Inferior parietal cortex (tissue), 1 donor: Measurements from ENCODE around the gene CNTN1.

Experiments used
- DNase-seq: peaks from one replicate; pipeline ENCODE4 v3.0.0-alpha.2; 2016; ENCODE audit errors: extremely low spot score

Gene CNTN1

DNA sequence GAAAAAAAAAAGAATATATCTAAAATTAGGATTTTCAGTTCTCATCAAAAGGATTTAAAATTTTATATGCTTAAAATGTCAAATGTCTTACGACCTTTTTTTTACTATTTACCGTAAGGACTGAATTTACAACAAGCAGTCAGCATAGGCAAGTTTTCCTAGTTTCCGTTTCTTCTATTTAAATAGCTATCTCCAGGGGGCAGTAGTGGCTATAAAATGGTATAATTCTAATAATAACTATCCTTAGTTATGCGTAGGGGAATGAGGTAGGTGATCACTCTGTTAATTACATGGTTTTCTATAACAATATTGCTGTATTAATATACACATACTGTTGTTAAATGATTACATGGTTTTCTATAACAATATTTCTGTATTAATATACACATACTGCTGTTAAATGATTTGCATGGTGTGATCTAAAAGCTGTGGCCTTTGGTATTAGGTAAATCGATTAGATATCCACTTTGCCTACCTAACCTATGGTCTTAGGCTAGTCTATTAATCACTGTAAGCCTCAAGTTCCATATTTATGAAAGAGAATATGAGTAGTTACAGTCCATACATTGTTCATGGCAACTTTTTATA lies 278.2 kb downstream of the CNTN1 start:
- DNase-seq = no peak

DNA sequence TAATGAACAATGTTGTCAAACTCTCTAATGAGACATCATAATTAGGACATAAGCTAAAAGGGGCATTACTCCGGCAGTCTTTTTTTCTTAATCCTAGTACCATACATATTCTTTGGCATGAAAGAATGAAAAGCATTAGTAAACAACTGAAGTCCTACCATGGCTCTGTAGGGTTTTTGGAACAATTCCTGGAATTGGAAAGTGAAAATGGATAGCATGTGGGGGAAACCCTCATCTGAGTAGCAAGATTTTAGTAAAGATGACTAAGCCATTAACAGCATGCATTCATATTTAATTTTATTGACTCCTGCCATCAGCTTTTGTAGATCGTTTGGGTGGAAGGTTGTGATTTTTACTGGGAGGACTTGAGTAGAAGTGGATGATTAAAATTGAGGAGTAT lies 279.7 kb downstream of the CNTN1 start:
- no peak for DNase-seq

GRCh38 chr12:40976546-40976945 lies 284.3 kb downstream of the CNTN1 start:
- no peak for DNase-seq

DNA sequence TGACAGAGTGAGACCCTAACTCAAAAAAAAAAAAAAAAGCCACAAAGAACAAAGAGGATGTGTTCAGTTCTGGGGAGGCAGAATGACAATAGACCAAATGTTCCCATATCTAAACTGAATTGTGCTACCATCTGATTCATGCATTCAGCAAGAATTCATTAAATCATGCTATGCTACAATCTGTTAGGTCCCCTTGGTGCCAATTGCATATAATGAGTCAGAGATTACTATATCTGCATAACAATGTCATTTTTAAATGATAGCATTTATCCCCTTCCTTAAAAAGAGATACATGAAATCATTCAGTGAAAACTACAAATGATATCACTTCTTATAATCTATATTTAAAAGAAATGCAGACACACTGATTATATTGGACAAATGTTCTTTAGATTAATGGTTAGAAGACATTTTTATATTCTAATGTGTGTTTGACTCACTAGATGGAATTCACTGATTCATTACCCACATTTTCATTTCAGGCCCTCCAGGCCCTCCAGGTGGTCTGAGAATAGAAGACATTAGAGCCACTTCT lies 288.3 kb downstream of the CNTN1 start:
- DNase-seq = no peak

DNA sequence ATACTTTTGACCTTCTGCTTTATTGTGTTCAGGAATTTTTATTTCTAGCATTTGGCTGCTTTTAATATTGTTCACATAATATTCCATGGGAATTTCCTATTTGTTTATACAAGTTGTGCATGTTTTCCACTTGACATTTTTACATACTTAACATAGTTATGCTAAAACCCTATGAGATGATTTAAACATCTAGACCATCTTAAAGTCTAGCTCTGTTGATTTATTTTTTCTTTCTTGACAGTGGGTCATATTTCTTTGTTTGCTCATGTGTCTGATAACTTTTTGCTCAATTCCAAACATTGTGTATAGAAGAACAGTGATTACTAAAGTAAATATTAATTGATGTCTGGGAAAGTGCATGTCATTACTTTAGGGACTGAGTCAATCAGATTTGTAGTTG lies 293.8 kb downstream of the CNTN1 start:
- DNase-seq = no peak

- no peak for DNase-seq
Measured at GRCh38 chr12:40988355-40988754, 296.1 kb downstream of the CNTN1 start.

DNA sequence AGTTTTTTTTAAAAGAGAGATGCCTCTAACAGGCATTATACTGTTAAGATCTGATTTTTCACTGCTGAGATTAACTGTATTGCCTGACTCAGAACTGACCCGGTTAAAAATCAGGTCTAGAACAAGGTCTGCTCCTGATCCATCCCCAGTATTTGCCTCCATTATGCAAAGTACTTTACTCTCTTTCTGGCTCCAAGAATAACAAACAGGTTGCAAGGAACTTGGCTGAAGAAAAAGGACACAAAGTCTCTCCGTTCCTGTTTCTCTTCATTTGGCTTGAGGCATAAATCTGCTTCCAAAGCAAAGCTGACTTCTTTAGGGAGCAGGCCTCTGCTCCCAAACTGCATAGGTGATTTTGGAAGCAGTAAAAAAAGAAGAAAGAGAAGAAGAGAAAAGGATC lies 296.6 kb downstream of the CNTN1 start:
- DNase-seq = peak; percentile 42

- DNase-seq = no peak
Measured at GRCh38 chr12:40989785-40990184, 297.5 kb downstream of the CNTN1 start.

- DNase-seq = no peak
Measured at GRCh38 chr12:40992158-40992557, 299.9 kb downstream of the CNTN1 start.

GRCh38 chr12:40992674-40993073 lies 300.4 kb downstream of the CNTN1 start:
- no peak for DNase-seq

GRCh38 chr12:40993158-40993557 lies 300.9 kb downstream of the CNTN1 start:
- no peak for DNase-seq

DNA sequence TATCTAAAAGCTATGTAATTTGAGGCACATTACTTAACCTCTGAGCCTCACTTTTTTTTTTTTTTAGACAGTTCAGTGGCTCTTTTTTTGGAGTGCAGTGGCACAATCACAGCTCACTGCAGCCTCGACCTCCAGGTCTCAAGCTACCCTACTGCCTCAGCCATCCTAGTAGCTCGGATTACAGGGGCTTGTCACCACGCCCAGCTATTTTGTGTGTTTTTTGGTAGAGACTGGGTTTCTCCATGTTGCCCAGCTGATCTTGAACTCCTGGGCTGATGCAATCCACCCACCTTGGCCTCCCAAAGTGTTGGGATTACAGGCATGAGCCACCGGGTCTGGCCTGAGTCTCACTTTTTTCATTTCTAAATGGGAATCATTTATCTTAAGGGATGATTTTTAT lies 303.9 kb downstream of the CNTN1 start:
- DNase-seq = no peak

DNA sequence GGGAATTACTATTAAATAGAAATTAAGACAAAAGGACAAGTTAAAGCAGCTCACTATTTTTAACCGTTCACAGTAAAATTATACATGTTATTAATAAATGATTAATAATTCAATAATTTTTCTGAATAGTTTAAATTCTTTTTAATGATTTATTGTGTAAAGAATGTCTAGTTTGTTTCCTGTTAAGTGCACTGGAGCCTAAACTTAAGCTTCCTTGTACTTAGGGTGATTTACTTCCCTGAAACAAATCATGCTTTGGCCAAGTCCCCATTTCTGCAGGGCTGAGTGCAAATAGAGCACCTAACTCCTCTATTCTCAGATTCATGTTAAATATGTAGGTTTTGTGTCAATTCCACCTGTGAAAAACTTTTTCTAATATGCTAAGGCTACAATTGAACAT lies 307.0 kb downstream of the CNTN1 start:
- no peak for DNase-seq

GRCh38 chr12:41008472-41008871 lies 316.2 kb downstream of the CNTN1 start:
- no peak for DNase-seq

DNA sequence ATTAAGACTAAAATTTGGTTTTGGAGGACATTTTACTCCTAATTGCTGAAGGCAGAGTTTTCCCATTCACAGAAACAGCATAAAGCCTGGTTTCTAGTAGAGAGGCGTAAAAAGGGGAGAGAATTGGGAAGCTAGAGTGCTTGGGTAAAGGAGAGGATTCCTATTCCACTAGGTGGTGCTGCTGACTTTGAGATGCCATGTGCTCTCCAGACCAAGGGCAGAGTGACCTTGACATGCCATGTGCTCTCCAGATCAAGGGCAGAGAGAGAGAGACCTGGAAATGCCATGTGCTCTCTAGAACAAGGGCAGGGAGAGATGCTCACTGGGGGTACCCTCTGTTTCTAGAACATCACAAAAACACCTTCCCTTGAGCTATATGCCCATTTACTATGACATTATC lies 319.7 kb downstream of the CNTN1 start:
- no peak for DNase-seq

GRCh38 chr12:41013881-41014642 lies 321.8 kb downstream of the CNTN1 start:
- no peak for DNase-seq

DNA sequence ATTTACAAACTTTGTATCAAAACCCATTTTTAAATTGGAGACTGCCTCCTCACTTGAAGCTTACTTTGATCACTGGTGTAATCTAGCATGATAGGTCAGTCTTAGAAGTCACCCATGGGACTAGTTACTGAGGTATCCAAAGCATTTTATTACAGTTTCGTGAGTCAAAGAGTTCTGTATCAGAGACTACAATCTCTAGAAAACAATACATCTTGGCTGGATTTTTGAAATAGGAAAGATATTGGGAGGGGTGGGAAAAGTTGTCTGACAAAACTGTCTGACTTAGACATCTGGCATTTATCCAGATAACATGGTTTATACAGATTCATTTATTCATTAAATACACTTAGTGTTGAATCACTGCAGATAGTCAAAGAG lies 322.4 kb downstream of the CNTN1 start:
- DNase-seq = no peak

DNA sequence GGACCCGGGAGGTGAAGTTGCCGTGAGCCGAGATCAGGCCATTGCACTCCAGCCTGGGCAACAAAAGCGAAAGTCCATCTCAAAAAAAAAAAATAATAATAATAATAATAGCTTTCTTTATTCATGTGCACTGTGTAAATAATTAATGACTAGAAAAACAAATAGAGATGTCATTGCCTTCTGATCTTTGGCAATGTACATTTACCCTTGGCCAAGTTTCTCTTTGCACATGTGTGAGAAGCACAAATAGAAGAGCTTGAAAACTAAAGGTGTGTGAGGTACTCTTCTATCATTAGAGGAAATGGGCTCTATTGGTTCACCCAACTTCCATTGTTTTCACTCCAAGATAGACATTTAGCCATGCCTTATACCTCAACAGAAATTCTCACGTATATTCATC lies 325.8 kb downstream of the CNTN1 start:
- DNase-seq = no peak

GRCh38 chr12:41019461-41019860 lies 327.2 kb downstream of the CNTN1 start:
- DNase-seq = no peak

GRCh38 chr12:41023836-41024235 lies 331.6 kb downstream of the CNTN1 start:
- DNase-seq = no peak

GRCh38 chr12:41026151-41026550 lies 333.9 kb downstream of the CNTN1 start:
- no peak for DNase-seq

GRCh38 chr12:41032386-41032785 lies 340.1 kb downstream of the CNTN1 start:
- no peak for DNase-seq

DNA sequence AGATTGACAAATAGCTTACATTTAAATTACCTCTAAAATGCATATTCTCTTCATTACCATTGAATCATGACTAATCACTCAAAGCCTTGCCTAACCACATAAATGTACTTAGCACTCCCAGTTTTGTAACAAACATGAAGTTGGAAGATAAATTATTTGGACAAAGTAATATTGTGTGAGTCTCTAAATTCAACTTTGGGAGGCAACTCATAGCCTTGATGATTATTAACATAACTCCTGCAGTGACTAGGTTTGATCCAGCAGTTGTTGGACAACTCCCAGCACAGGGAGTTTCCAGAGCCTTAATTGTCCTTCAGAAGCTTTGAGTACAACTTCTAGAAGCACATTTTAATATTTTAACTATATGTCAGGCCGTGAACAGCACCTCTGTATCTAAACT lies 342.4 kb downstream of the CNTN1 start:
- DNase-seq = no peak

DNA sequence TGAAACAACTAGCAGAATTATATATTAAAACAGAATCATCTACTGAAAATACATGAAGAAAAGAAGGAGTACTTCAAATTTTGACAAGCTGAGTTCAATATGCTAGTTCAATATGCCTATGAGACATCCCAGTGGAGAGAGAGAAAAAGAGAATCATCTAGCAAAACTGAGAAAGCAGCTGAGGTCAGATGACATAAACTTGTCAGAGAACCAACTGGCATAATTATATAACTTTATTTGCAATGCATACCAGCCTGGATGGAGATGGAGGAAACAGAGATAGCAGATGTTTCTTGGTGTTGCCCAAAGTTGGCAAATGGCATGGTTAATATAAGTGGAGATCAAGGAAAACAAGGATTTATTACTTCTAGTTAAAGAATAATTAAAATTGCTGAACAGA lies 347.2 kb downstream of the CNTN1 start:
- no peak for DNase-seq
